SH-SY5Y (cell line): ENCODE results near the gene PPP4C.

Source experiments
- GATA2 ChIP-seq: IDR thresholded peaks from 2 replicates; pipeline ENCODE4 v1.6.1; 2011; ENCODE audit warnings: mild to moderate bottlenecking, low read depth, low read length
- GATA3 ChIP-seq: IDR thresholded peaks from 2 replicates; pipeline ENCODE4 v1.6.1; 2011; ENCODE audit warnings: low read depth, mild to moderate bottlenecking, low read length, moderate library complexity

- TF ChIP-seq GATA3 = no peak
- TF ChIP-seq GATA2 = no peak
Measured at GRCh38 chr16:30092373-30093010, 16.7 kb downstream of the PPP4C start.
